ENCODE measurements around the gene MRPL36.

Gene MRPL36

DNA sequence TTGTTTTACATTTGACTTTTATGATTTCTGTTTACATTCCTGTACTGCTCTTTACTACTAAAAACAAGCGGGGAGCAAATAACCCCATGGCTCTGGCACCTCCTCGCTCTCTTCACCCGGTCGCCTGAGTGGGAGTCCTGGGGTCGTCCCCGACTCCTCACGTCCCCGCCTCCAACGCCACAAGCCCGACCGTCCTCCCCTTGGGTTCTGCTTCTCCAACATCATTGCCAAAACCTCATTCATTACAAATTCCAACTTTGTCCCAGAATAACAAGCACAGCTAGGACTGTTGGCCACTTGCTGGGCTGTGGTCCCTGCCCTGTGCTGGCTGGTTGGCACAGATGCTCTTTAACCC lies 35.1 kb downstream of the MRPL36 start:
- no peak for DNase-seq (ENCODE audit: low read depth in 2 of 2)

DNA sequence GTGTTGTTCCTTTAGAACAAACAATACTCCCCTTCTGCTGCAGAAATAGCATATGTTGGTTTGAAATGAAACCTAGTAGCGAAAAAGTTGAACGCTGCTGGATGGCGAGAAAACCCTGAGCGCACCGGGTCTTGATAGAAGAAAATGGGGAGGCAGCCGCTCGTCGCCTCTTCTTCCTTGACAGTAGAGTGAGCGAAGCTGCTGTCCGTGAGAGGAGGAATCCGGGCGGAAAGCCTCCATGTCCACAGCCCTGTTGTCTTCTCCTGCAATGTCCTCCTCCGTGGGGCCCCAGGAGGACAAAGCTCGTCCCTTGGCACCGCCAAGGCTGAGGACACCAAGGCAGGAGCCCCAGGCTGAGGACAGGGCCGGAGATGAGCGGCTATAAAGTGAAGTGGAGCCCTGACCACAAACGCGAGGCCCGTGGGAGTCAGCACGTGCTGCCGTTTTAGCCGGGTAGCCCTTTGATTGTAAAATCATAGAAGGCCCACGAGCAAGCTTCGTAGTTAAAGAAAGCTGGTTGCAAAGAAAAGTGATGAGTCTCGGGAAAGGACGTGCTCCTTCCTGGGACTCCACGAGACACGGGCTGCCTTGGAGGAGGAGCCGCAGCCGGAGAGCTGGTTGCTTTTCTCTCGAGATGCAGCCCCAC lies 35.6 kb downstream of the MRPL36 start:
- no peak for DNase-seq (ENCODE audit: low read depth in 2 of 2)

DNA sequence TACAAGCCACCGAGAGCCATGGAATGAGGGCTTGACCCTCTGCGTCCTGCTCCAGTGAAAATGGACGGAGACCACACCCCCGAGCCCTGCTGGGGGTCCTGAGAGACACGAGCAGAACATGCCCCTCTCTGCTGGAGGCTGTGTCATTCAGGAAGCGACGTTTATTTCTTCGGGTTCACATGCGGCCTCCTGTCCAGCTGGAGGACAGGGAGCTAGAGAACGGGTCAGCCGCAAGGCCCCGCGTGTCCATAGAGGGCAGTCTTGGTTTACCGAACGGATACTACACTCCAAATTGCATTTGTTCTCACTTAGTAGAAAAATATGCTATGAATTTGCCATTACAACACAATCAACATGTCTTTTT lies 36.1 kb downstream of the MRPL36 start:
- peak; percentile 28 to 44 for DNase-seq (ENCODE audit: low read depth in 2 of 2)

GRCh38 chr5:1762883-1763547 lies 36.6 kb downstream of the MRPL36 start:
- DNase-seq (ENCODE audit: low read depth in 2 of 2) = no peak

- DNase-seq (ENCODE audit: low read depth in 2 of 2) = no peak
Measured at GRCh38 chr5:1762121-1762882, 37.3 kb downstream of the MRPL36 start.

- no peak for DNase-seq (ENCODE audit: low read depth in 2 of 2)
Measured at GRCh38 chr5:1761453-1761755, 38.2 kb downstream of the MRPL36 start.

- DNase-seq (ENCODE audit: low read depth in 2 of 2) = no peak
Measured at GRCh38 chr5:1760656-1761452, 38.8 kb downstream of the MRPL36 start.

DNA sequence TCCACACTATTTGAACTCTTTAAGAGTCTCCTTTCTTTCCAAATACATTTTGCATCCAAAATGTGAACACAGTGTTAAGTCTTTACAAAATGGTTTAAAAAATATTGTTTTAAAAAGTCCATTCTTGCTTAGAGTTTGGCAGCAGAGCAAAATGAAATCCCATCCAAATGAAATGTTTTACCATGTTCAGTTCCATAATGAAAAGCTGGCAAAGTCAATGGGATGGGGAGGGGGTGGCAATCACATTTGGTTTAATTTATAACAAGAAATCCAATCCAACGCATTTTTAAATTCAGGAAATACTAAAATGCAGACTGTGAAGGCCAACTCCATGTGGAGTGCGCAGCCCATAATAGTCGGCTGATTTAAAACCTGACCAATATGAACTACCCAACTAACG lies 39.4 kb downstream of the MRPL36 start:
- no peak for DNase-seq (ENCODE audit: low read depth in 2 of 2)

GRCh38 chr5:1759378-1759970 lies 40.2 kb downstream of the MRPL36 start:
- no peak for DNase-seq (ENCODE audit: low read depth in 2 of 2)

- DNase-seq (ENCODE audit: low read depth in 2 of 2) = no peak
Measured at GRCh38 chr5:1758574-1758973, 41.1 kb downstream of the MRPL36 start.

GRCh38 chr5:1757511-1757910 lies 42.1 kb downstream of the MRPL36 start:
- DNase-seq (ENCODE audit: low read depth in 2 of 2) = no peak

DNA sequence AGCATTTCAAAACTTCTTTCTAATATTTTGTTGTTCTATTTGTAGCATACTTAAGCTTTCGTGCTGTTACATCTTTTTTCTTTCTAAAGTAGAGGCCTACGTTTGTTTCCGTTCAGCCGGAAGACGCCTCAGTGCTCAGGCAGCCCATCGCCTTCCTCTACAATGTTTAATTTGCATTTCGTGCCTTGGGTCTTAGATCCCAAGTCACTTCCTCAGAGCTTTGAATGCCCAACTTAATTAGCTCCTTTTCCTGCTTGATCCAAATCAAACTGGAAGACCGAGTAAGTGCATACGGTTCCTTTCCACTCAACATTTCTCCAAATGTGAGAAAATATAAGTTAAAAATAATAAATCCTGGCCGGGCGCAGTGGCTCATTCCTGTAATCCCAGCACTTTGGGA lies 43.2 kb downstream of the MRPL36 start:
- no peak for DNase-seq (ENCODE audit: low read depth in 2 of 2)

DNA sequence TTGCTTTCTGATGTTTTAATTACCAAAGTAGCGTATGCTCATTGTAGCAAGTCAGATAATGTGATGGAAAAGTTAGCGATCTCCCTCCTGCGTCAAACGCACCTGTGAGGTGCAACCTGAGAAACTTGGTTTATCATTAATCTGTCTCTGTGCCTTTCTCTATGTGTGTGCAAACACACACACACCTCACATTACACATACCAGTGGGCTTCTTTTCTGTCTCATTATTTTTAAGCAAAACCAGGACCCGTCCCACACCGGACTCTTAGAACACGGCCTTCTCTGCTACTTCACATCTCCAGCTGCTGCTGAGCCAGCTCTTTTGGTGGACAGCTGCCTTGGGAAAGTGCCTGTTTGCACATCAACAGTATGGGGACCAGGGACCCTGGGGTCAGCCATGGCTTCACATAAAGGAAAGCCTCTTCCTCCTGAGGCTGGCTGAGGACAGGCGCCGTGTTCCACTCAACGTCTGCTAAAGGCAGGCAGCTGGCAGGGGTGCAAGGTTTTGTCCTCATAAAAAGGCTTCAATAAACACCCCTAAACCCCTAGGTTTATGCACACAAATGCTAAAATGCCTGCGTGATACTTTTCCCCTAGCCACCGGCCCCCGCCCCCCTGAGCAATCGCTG lies 44.2 kb downstream of the MRPL36 start:
- DNase-seq (ENCODE audit: low read depth in 2 of 2) = no peak

DNA sequence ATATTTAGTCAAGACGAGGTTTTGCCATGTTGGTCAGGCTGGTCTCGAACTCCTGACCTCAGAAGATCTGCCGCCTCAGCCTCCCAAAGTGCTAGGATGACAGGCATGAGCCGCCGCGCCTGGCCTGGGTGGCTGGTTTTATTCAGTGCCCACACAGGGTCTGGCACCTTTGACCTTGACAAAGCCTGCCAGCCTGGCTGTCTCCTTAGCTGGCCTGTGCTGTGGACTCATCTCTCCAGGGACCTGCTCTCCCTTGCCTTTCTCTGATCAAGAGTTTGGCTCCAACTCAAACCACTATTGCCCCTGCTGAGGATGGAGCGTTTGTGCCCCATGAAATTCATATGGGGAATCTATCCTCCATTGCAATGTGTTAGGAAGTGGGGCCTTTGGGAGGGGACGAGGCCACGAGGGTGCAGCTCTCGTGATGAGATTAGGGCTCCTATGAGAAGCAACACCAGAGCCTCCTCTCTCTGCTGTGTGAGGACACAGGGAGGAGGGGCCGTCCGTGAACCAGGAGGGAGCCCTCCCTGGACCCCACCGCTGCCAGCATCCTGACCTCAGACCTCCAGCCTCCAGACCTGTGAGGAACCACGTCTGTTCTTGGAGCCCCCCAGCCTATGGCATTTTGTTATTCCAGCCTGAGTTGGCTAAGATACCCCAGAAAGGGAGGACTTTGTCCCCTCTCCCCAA lies 45.0 kb downstream of the MRPL36 start:
- DNase-seq (ENCODE audit: low read depth in 2 of 2) = no peak

- no peak for DNase-seq (ENCODE audit: low read depth in 2 of 2)
Measured at GRCh38 chr5:1753490-1753889, 46.1 kb downstream of the MRPL36 start.

GRCh38 chr5:1752881-1753280 lies 46.8 kb downstream of the MRPL36 start:
- no peak for DNase-seq (ENCODE audit: low read depth in 2 of 2)

GRCh38 chr5:1751864-1752822 lies 47.5 kb downstream of the MRPL36 start:
- DNase-seq (ENCODE audit: low read depth in 2 of 2) = no peak

DNA sequence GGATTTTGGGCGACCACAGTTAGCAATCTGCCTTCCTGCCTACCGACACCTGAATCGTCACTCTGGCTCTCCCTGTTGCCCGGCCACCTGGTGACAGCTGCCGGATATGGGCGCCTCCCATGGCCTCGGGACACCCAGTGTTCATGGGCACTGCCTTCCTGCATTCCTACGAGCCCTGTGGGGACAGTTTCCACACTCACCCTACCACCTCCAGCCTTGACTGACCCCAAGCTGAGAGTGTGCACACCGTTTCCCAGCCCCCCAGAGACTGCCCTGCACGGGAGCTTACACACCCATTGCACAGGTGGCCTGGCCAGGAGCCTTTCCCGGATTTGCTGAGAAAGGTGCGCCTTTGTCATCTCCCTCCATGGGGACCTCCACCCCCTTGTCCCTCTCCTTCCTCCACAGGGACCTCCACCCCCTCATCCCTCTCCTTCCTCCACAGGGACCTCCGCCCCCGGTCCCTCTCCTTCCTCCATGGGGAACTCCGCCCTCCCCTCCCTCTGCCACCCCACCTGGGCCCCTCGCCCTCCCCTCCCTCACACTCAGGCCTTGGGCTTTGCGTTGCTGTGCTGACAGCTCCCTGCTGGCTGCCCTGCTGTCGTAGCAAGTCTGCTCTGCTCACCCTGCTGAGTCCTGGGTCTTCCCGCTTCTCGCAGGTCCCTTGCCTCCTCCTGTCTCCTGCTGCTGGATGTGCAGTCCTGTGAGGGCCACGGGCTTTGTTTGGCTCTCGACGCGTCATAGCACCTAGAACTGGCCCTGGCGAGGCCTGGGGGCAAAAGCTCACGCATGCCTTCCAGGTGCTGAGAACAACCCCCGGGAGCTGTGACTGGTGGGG lies 48.4 kb downstream of the MRPL36 start:
- no peak for DNase-seq (ENCODE audit: low read depth in 2 of 2)

- DNase-seq (ENCODE audit: low read depth in 2 of 2) = no peak
Measured at GRCh38 chr5:1750469-1750868, 49.2 kb downstream of the MRPL36 start.

Data from fibroblast of skin of left quadriceps (primary cell).